ENCODE measurements around the gene NHERF1. TPM values are rescaled to one million over a fixed set of nuclear protein-coding genes. Genes with fewer than 3 reads are reported as not detected.

NHERF1 gene
- total RNA-seq, 1 donor from 2014 or later: 36.3 TPM

DNA sequence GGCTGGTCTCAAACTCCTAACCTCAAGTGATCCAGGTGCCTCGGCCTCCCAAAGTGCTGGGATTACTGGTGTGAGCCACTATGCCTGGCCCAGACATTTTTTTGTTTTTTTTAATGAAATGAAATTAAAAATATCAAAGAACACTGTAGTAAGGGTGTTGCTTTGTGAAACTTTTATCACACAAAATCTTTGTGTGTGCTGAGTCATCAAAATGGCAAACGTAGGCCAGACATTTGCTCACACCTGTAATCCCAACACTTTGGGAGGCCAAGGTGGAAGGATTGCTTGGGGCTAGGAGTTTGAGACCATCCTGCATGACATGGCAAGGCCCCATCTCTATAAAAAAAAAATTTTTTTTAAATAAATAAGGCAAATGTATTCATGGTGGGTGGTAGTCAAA is 18.0 kb downstream of the NHERF1 start:
- no peaks in the 10 kb centered on the region for H3K9me3 ChIP-seq (ENCODE audit: insufficient read depth, low read depth, low read length)
- H3K27ac ChIP-seq (ENCODE audit: low read depth, low read length): no peak overlapping the region
- H4K20me1 ChIP-seq (ENCODE audit: insufficient read depth, low read length): peaks cover 22% of the 10 kb centered on the region
- no peaks in the 10 kb centered on the region for H3K79me2 ChIP-seq (ENCODE audit: insufficient read depth, low read length)
- peaks cover 6% of the 10 kb centered on the region for H3K36me3 ChIP-seq (ENCODE audit: insufficient read depth, low read length)
- H3K27me3 ChIP-seq (ENCODE audit: insufficient read depth, low read length): no peaks in the 10 kb centered on the region
- Mint-ChIP-seq H3K4me3 (ENCODE audit: unreplicated experiment) (no peak overlapping the region), H3K27me3 (ENCODE audit: low read depth, unreplicated experiment) (no peaks in the 10 kb centered on the region), H3K27ac (ENCODE audit: unreplicated experiment) (no peak overlapping the region), H3K36me3 (ENCODE audit: low read depth, unreplicated experiment) (peaks cover 7% of the 10 kb centered on the region), H3K9me3 (ENCODE audit: unreplicated experiment) (no peaks in the 10 kb centered on the region), H3K4me1 (ENCODE audit: low read depth, unreplicated experiment) (peaks cover 9% of the 10 kb centered on the region)
- DNase-seq (ENCODE audit: low read depth) (no peak), FAIRE-seq (no peak)
- H3K4me3 ChIP-seq (ENCODE audit: insufficient read depth, low read depth, low read length): no peak overlapping the region
- H3K9ac ChIP-seq (ENCODE audit: low read length): no peak overlapping the region
- H3K4me2 ChIP-seq (ENCODE audit: low read length): no peak overlapping the region
- TF ChIP-seq, protein P1, sequence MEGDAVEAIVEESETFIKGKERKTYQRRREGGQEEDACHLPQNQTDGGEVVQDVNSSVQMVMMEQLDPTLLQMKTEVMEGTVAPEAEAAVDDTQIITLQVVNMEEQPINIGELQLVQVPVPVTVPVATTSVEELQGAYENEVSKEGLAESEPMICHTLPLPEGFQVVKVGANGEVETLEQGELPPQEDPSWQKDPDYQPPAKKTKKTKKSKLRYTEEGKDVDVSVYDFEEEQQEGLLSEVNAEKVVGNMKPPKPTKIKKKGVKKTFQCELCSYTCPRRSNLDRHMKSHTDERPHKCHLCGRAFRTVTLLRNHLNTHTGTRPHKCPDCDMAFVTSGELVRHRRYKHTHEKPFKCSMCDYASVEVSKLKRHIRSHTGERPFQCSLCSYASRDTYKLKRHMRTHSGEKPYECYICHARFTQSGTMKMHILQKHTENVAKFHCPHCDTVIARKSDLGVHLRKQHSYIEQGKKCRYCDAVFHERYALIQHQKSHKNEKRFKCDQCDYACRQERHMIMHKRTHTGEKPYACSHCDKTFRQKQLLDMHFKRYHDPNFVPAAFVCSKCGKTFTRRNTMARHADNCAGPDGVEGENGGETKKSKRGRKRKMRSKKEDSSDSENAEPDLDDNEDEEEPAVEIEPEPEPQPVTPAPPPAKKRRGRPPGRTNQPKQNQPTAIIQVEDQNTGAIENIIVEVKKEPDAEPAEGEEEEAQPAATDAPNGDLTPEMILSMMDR (IDR thresholded peaks at IDR 0.05; ENCODE audit: insufficient read depth, low read depth, low read length): no peak
- no peak for TF ChIP-seq EZH2 (IDR thresholded peaks at IDR 0.05; ENCODE audit: insufficient read depth, low read length)
- H3K4me1 ChIP-seq (ENCODE audit: insufficient read depth, low read length): peaks cover 8% of the 10 kb centered on the region
- H2AFZ ChIP-seq (ENCODE audit: low read depth, low read length): no peak overlapping the region

DNA sequence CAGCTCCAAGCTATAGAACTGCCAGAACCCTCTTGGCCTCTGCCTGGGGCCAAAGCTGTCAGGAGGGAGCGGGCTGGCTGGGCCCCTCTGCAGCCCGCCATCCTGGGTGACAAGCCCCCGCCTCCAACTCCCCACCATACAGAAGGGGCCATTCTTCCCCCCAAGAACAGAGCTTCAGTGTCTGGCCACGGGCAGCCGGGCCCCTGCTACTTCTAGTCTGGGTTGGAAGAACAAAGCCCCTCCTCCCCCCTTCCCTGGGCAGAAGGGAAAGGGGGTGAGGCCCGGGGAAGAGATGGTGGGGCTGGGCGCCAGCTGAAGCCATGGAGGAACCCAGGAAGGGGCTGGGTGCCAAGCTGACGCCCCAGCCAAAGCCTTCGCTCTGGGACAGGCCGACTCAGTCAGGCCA is 18.7 kb downstream of the NHERF1 start:
- Histone ChIP-seq H3K27ac (ENCODE audit: low read depth, low read length) (no peak overlapping the region), H4K20me1 (ENCODE audit: insufficient read depth, low read length) (peaks cover 29% of the 10 kb centered on the region), H3K27me3 (ENCODE audit: insufficient read depth, low read length) (no peaks in the 10 kb centered on the region), H3K4me3 (ENCODE audit: insufficient read depth, low read depth, low read length) (no peak overlapping the region), H3K36me3 (ENCODE audit: insufficient read depth, low read length) (peaks cover 12% of the 10 kb centered on the region), H3K9ac (ENCODE audit: low read length) (no peak overlapping the region), H3K9me3 (ENCODE audit: insufficient read depth, low read depth, low read length) (no peaks in the 10 kb centered on the region), H3K79me2 (ENCODE audit: insufficient read depth, low read length) (no peaks in the 10 kb centered on the region), H2AFZ (ENCODE audit: low read depth, low read length) (no peak overlapping the region), H3K4me1 (ENCODE audit: insufficient read depth, low read length) (peaks cover 8% of the 10 kb centered on the region), H3K4me2 (ENCODE audit: low read length) (no peak overlapping the region)
- Mint-ChIP-seq H3K27ac (ENCODE audit: unreplicated experiment) (no peak overlapping the region), H3K4me1 (ENCODE audit: low read depth, unreplicated experiment) (peaks cover 9% of the 10 kb centered on the region), H3K9me3 (ENCODE audit: unreplicated experiment) (no peaks in the 10 kb centered on the region), H3K4me3 (ENCODE audit: unreplicated experiment) (no peak overlapping the region), H3K36me3 (ENCODE audit: low read depth, unreplicated experiment) (peaks cover 8% of the 10 kb centered on the region), H3K27me3 (ENCODE audit: low read depth, unreplicated experiment) (no peaks in the 10 kb centered on the region)
- no peak for TF ChIP-seq EZH2 (IDR thresholded peaks at IDR 0.05; ENCODE audit: insufficient read depth, low read length)
- no peak for DNase-seq (ENCODE audit: low read depth)
- FAIRE-seq: no peak

DNA sequence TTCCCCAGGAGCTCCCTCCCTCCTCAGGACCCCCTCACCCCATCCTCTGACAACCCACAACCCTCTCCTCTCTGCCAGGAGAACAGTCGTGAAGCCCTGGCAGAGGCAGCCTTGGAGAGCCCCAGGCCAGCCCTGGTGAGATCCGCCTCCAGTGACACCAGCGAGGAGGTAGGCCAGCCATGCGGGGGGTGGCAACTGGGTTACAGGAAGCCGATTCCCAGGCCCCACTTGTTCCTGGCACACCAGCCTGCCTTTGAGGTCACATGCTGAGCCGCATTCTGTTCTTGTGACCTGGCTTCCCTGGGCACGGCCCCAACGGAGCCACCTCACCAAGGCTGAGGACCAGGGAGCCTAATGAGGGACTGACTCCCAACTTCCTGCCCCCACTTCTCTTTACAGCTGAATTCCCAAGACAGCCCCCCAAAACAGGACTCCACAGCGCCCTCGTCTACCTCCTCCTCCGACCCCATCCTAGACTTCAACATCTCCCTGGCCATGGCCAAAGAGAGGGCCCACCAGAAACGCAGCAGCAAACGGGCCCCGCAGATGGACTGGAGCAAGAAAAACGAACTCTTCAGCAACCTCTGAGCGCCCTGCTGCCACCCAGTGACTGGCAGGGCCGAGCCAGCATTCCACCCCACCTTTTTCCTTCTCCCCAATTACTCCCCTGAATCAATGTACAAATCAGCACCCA is 19.8 kb downstream of the NHERF1 start:
- no peaks in the 10 kb centered on the region for H3K27me3 Mint-ChIP-seq (ENCODE audit: low read depth, unreplicated experiment)
- Histone ChIP-seq H3K27ac (ENCODE audit: low read depth, low read length) (peak overlapping the region; percentile 13), H3K9me3 (ENCODE audit: insufficient read depth, low read depth, low read length) (no peaks in the 10 kb centered on the region), H3K79me2 (ENCODE audit: insufficient read depth, low read length) (peaks cover under 1% of the 10 kb centered on the region), H3K9ac (ENCODE audit: low read length) (peak overlapping the region; percentile 27), H3K4me2 (ENCODE audit: low read length) (peak overlapping the region; percentile 33), H4K20me1 (ENCODE audit: insufficient read depth, low read length) (peaks cover 40% of the 10 kb centered on the region), H3K27me3 (ENCODE audit: insufficient read depth, low read length) (no peaks in the 10 kb centered on the region), H3K36me3 (ENCODE audit: insufficient read depth, low read length) (peaks cover 22% of the 10 kb centered on the region), H2AFZ (ENCODE audit: low read depth, low read length) (no peak overlapping the region), H3K4me3 (ENCODE audit: insufficient read depth, low read depth, low read length) (no peak overlapping the region), H3K4me1 (ENCODE audit: insufficient read depth, low read length) (peaks cover 8% of the 10 kb centered on the region)
- H3K9me3 Mint-ChIP-seq (ENCODE audit: unreplicated experiment): no peaks in the 10 kb centered on the region
- FAIRE-seq (no peak), DNase-seq (ENCODE audit: low read depth) (peak; percentile 61)
- no peak for TF ChIP-seq EZH2 (IDR thresholded peaks at IDR 0.05; ENCODE audit: insufficient read depth, low read length)
- TF ChIP-seq, protein P1 (IDR thresholded peaks at IDR 0.05; ENCODE audit: insufficient read depth, low read depth, low read length): no peak
- no peak overlapping the region for H3K4me3 Mint-ChIP-seq (ENCODE audit: unreplicated experiment)
- peaks cover 14% of the 10 kb centered on the region for H3K36me3 Mint-ChIP-seq (ENCODE audit: low read depth, unreplicated experiment)
- H3K4me1 Mint-ChIP-seq (ENCODE audit: low read depth, unreplicated experiment): peaks cover 13% of the 10 kb centered on the region
- peak overlapping the region; percentile 48 for H3K27ac Mint-ChIP-seq (ENCODE audit: unreplicated experiment)

Data from astrocyte (in vitro differentiated cells and primary cell).